ENCODE measurements around the gene ALDH1L1.

Gene ALDH1L1

DNA sequence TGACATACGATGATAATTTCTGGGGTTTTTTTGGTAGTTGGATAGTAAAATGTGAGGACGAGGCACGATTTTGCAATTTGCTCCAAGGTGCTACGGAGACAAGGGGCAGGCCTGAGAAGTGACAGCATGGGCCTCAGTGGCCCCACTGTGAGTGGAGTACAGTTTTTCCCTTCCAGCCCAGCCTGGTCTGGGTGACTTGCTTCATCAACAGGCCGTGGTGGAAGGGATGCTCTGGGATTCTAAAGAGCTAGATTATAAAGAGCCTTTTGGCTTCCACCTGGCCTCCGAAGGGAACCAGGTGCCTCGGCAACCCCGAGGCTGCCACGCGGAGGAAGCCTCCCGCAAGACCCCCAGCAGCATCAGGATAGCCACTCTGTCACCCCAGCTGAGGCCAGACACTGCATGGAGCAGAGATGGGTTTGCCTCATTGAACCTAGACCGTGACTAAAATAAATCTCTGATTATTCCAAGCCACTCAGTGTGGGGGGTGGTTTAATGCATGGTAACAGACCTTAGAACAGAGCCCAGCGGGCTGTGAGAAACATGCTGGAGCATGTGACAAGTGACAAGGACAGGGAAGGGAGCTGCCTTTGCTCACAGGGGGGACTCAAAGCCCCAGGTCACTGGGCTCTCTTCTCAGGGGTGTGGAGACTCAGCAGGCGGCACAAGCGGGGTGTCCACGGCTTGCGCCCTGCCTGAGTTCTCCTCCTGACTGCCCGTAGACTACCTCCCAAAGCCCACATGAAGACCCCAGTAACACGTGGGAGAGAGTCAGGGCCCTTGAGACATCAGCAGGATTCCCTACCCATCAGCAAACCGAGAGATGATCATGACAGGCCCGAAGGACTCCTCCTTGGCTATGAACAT, 73.8 kb downstream of the ALDH1L1 start:
- TF ChIP-seq ISL1 (CRISPR knock-in tag; IDR thresholded peaks at IDR 0.05) (no peak), ARNTL (CRISPR knock-in tag; IDR thresholded peaks at IDR 0.05; ENCODE audit: borderline replicate concordance, low read depth) (no peak), ESRRG (CRISPR knock-in tag; IDR thresholded peaks at IDR 0.05) (no peak), BACH2 (CRISPR knock-in tag; IDR thresholded peaks at IDR 0.05; ENCODE audit: borderline replicate concordance) (no peak), ZNF70 (CRISPR knock-in tag; IDR thresholded peaks at IDR 0.05) (no peak), OSR1 (CRISPR knock-in tag; IDR thresholded peaks at IDR 0.05) (no peak), ZFP3 (CRISPR knock-in tag; IDR thresholded peaks at IDR 0.05) (no peak), GLIS3 (CRISPR knock-in tag; IDR thresholded peaks at IDR 0.05) (no peak), SNAI2 (CRISPR knock-in tag; IDR thresholded peaks at IDR 0.05) (no peak), ZFP30 (CRISPR knock-in tag; IDR thresholded peaks at IDR 0.05) (no peak), ZC3H10 (CRISPR knock-in tag; IDR thresholded peaks at IDR 0.05) (no peak), CSDC2 (CRISPR knock-in tag; IDR thresholded peaks at IDR 0.05) (no peak), TCF4 (CRISPR knock-in tag; IDR thresholded peaks at IDR 0.05; ENCODE audit: borderline replicate concordance) (no peak)
- TF ChIP-seq, protein P1, sequence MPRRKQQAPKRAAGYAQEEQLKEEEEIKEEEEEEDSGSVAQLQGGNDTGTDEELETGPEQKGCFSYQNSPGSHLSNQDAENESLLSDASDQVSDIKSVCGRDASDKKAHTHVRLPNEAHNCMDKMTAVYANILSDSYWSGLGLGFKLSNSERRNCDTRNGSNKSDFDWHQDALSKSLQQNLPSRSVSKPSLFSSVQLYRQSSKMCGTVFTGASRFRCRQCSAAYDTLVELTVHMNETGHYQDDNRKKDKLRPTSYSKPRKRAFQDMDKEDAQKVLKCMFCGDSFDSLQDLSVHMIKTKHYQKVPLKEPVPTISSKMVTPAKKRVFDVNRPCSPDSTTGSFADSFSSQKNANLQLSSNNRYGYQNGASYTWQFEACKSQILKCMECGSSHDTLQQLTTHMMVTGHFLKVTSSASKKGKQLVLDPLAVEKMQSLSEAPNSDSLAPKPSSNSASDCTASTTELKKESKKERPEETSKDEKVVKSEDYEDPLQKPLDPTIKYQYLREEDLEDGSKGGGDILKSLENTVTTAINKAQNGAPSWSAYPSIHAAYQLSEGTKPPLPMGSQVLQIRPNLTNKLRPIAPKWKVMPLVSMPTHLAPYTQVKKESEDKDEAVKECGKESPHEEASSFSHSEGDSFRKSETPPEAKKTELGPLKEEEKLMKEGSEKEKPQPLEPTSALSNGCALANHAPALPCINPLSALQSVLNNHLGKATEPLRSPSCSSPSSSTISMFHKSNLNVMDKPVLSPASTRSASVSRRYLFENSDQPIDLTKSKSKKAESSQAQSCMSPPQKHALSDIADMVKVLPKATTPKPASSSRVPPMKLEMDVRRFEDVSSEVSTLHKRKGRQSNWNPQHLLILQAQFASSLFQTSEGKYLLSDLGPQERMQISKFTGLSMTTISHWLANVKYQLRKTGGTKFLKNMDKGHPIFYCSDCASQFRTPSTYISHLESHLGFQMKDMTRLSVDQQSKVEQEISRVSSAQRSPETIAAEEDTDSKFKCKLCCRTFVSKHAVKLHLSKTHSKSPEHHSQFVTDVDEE (CRISPR knock-in tag; IDR thresholded peaks at IDR 0.05): no peak
- no peak for ATAC-seq

DNA sequence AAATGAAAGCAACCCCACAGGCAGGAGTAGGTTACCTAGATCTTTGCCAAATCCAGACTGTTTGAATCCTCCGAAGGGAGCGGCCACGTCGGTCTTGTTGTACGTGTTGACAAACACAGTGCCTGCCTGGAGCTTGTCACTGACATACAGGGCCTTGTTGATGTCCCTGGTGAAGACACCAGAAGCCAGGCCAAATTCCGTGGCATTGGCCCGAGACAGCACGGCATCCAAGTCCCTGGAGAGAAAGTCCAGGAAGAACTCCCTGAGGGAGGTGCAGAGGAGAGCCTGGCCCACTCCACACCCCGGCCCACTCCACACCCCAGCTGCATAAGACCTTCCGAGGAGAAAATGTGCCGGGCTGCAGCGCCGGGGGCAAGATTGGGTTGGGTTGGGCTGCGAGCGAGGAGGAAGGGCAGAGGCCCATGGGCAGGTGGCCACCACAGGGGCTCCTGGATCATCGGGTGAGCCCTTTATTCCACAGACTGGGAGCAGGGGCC, 74.6 kb downstream of the ALDH1L1 start:
- TF ChIP-seq ZNF8 (CRISPR knock-in tag; IDR thresholded peaks at IDR 0.05) (no peak), ZFP3 (CRISPR knock-in tag; IDR thresholded peaks at IDR 0.05) (no peak), TOX (CRISPR knock-in tag; IDR thresholded peaks at IDR 0.05; ENCODE audit: borderline replicate concordance) (no peak), ZNF565 (CRISPR knock-in tag; conservative IDR thresholded peaks at IDR 0.05; ENCODE audit: low read depth) (no peak), ZFP30 (CRISPR knock-in tag; IDR thresholded peaks at IDR 0.05) (no peak)
- ATAC-seq: no peak

DNA sequence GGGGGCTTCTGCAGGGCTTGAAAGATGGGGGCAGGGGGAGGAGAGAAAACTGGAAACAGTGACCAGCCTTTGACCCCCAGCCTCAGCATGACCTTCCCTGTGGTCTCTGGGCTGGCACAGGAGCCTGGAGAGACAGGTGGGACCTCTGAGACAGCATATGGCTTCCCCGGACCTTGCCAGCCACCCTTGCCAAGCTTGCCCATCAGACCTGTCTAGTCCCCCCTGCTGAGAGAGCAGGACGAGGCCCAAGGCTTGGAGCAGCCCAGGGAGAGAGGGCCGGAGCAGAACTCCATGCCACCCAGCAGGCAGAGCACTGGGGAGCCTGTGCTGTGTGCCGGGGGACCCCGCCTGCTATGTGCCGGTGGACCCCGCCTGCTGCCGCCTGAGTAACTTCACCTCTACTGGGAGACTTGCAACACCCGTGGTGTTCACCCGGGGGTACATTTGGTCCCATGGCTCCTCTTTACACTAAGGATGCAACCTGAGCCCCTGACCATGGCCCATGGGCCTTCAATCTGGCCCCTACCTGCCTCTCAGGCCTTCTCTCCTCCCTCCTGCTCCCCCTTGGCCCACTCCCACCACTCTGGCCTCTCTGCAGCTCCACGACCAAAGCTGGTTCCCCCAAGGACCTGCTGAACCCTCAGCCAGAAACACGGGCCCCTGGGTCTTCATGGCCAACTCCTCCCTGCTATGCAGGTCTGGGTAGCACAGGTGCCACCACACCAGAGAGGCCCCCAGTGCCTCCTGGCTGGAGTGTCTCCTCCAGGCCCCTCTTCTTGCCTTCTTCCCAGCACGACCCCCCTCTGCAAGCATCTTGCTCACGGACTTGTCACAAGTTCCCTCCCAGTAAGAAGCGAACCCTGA, 75.4 kb downstream of the ALDH1L1 start:
- TF ChIP-seq RARB (CRISPR knock-in tag; IDR thresholded peaks at IDR 0.05) (no peak), ZFP3 (CRISPR knock-in tag; IDR thresholded peaks at IDR 0.05) (no peak), OSR1 (CRISPR knock-in tag; IDR thresholded peaks at IDR 0.05) (no peak), ZFP30 (CRISPR knock-in tag; IDR thresholded peaks at IDR 0.05) (no peak), PPARA (CRISPR knock-in tag; IDR thresholded peaks at IDR 0.05; ENCODE audit: borderline replicate concordance) (no peak), ARNTL (CRISPR knock-in tag; IDR thresholded peaks at IDR 0.05; ENCODE audit: borderline replicate concordance, low read depth) (no peak), BACH2 (CRISPR knock-in tag; IDR thresholded peaks at IDR 0.05; ENCODE audit: borderline replicate concordance) (no peak), ZNF70 (CRISPR knock-in tag; IDR thresholded peaks at IDR 0.05) (no peak), ESRRG (CRISPR knock-in tag; IDR thresholded peaks at IDR 0.05) (no peak), CSDC2 (CRISPR knock-in tag; IDR thresholded peaks at IDR 0.05) (no peak), ZC3H10 (CRISPR knock-in tag; IDR thresholded peaks at IDR 0.05) (no peak)
- TF ChIP-seq, protein P2, sequence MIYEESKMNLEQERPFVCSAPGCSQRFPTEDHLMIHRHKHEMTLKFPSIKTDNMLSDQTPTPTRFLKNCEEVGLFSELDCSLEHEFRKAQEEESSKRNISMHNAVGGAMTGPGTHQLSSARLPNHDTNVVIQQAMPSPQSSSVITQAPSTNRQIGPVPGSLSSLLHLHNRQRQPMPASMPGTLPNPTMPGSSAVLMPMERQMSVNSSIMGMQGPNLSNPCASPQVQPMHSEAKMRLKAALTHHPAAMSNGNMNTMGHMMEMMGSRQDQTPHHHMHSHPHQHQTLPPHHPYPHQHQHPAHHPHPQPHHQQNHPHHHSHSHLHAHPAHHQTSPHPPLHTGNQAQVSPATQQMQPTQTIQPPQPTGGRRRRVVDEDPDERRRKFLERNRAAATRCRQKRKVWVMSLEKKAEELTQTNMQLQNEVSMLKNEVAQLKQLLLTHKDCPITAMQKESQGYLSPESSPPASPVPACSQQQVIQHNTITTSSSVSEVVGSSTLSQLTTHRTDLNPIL (CRISPR knock-in tag; IDR thresholded peaks at IDR 0.05; ENCODE audit: low read depth): no peak
- TF ChIP-seq, protein P1 (CRISPR knock-in tag; IDR thresholded peaks at IDR 0.05): no peak
- TF ChIP-seq, protein P3, sequence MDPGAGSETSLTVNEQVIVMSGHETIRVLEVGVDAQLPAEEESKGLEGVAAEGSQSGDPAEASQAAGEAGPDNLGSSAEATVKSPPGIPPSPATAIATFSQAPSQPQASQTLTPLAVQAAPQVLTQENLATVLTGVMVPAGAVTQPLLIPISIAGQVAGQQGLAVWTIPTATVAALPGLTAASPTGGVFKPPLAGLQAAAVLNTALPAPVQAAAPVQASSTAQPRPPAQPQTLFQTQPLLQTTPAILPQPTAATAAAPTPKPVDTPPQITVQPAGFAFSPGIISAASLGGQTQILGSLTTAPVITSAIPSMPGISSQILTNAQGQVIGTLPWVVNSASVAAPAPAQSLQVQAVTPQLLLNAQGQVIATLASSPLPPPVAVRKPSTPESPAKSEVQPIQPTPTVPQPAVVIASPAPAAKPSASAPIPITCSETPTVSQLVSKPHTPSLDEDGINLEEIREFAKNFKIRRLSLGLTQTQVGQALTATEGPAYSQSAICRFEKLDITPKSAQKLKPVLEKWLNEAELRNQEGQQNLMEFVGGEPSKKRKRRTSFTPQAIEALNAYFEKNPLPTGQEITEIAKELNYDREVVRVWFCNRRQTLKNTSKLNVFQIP (CRISPR knock-in tag; IDR thresholded peaks at IDR 0.05; ENCODE audit: borderline replicate concordance, low read depth): no peak
- no peak for ATAC-seq

Measured in SK-N-SH treated with all-trans-retinoic acid at 6 μM for 48 hours (cell line).